NOMO-1 treated with dmso at 0.1 percent for 144 hours (cell line): Measurements from ENCODE around the gene RPL21.

Experiments used
- DNase-seq: peaks from one replicate; lab custom pipeline; 2025; ENCODE audit not compliant: unreplicated experiment; lab: John Stamatoyannopoulos, UW

Gene RPL21

GRCh38 chr13:27257648-27258253, 6.4 kb downstream of the RPL21 start:
- no peak for DNase-seq

GRCh38 chr13:27258637-27259386, 7.5 kb downstream of the RPL21 start:
- no peak for DNase-seq

- peak; percentile 74 for DNase-seq
Measured at GRCh38 chr13:27259831-27260230, 8.5 kb downstream of the RPL21 start.

- no peak for DNase-seq
Measured at GRCh38 chr13:27261396-27261795, 10.0 kb downstream of the RPL21 start.

- no peak for DNase-seq
Measured at GRCh38 chr13:27263438-27263837, 12.1 kb downstream of the RPL21 start.

- no peak for DNase-seq
Measured at GRCh38 chr13:27264181-27264580, 12.8 kb downstream of the RPL21 start.

GRCh38 chr13:27264648-27265047, 13.3 kb downstream of the RPL21 start:
- no peak for DNase-seq

- no peak for DNase-seq
Measured at GRCh38 chr13:27266917-27267316, 15.6 kb downstream of the RPL21 start.

- DNase-seq: no peak
Measured at GRCh38 chr13:27267596-27267995, 16.2 kb downstream of the RPL21 start.

- no peak for DNase-seq
Measured at GRCh38 chr13:27269114-27269665, 17.8 kb downstream of the RPL21 start.

GRCh38 chr13:27270594-27271520, 19.5 kb downstream of the RPL21 start, which contains the start of gene RASL11A:
Gene RASL11A (plus strand): TSS chr13:27270830. CDS start chr13:27270945, 115 bp downstream.
- peak; percentile 77 for DNase-seq

GRCh38 chr13:27271570-27272096, 20.3 kb downstream of the RPL21 start:
- DNase-seq: no peak

- no peak for DNase-seq
Measured at GRCh38 chr13:27273658-27274425, 22.5 kb downstream of the RPL21 start.

- no peak for DNase-seq
Measured at GRCh38 chr13:27274631-27275030, 23.3 kb downstream of the RPL21 start.

- no peak for DNase-seq
Measured at GRCh38 chr13:27276188-27276587, 24.8 kb downstream of the RPL21 start.

GRCh38 chr13:27279506-27279905, 28.1 kb downstream of the RPL21 start:
- DNase-seq: no peak

- DNase-seq: no peak
Measured at GRCh38 chr13:27280009-27280656, 28.8 kb downstream of the RPL21 start.

- no peak for DNase-seq
Measured at GRCh38 chr13:27280841-27281240, 29.5 kb downstream of the RPL21 start.

GRCh38 chr13:27281420-27281819, 30.1 kb downstream of the RPL21 start:
- no peak for DNase-seq
